MM.1S (cell line): ENCODE measurements around the gene FCHO2.

Experiments
- DNase-seq: peaks from one replicate; pipeline ENCODE4 v3.0.0-alpha.2; 2015
- H2AFZ ChIP-seq: fragments of 300-600 bp; sonication (generic); 2 replicates; pipeline ENCODE4 v1.6.0; 2016; ENCODE audit warnings: antibody characterized with exemption, low read length
- H3F3A ChIP-seq: fragments of 300-600 bp; sonication (generic); 2 replicates; pipeline ENCODE4 v1.6.1; 2016; ENCODE audit warnings: mild to moderate bottlenecking, antibody characterized with exemption, low read length, moderate library complexity, mixed read lengths; ENCODE audit not compliant: insufficient read depth
- H3K27ac ChIP-seq: fragments of 300-600 bp; sonication (generic); 2 replicates; pipeline ENCODE4 v1.5.1; 2016; ENCODE audit warnings: mild to moderate bottlenecking, low read length
- H3K27me3 ChIP-seq: fragments of 300-600 bp; sonication (generic); replicated peaks from 2 replicates; pipeline ENCODE4 v1.6.0; 2016; ENCODE audit warnings: low read length; ENCODE audit not compliant: insufficient read depth
- H3K36me3 ChIP-seq: fragments of 300-600 bp; sonication (generic); replicated peaks from 2 replicates; pipeline ENCODE4 v1.6.1; 2016; ENCODE audit warnings: mild to moderate bottlenecking, low read length, mixed read lengths; ENCODE audit not compliant: insufficient read depth
- H3K4me1 ChIP-seq: fragments of 300-600 bp; sonication (generic); 2 replicates; pipeline ENCODE4 v1.6.1; 2016; ENCODE audit warnings: low read length, mixed read lengths
- H3K4me2 ChIP-seq: fragments of 300-600 bp; sonication (generic); 2 replicates; pipeline ENCODE4 v1.6.0; 2016; ENCODE audit warnings: low read depth, low read length
- H3K4me3 ChIP-seq: fragments of 300-600 bp; sonication (generic); 2 replicates; pipeline ENCODE4 v1.5.1; 2016; ENCODE audit warnings: low read length, mixed read lengths
- H3K79me2 ChIP-seq: fragments of 300-600 bp; sonication (generic); 2 replicates; pipeline ENCODE4 v1.6.1; 2016; ENCODE audit warnings: mixed run types, low read length, mixed read lengths
- H3K9ac ChIP-seq: fragments of 300-600 bp; sonication (generic); 2 replicates; pipeline ENCODE4 v1.6.1; 2016; ENCODE audit warnings: low read length, mixed read lengths
- H3K9me2 ChIP-seq: fragments of 300-600 bp; sonication (generic); replicated peaks from 2 replicates; pipeline ENCODE4 v1.6.1; 2016; ENCODE audit warnings: mild to moderate bottlenecking, low read length, mixed read lengths; ENCODE audit not compliant: insufficient read depth
- H3K9me3 ChIP-seq: fragments of 300-600 bp; sonication (generic); replicated peaks from 2 replicates; pipeline ENCODE4 v1.6.1; 2016; ENCODE audit warnings: mild to moderate bottlenecking, low read length, mixed read lengths; ENCODE audit not compliant: insufficient read depth
- H4K20me1 ChIP-seq: fragments of 300-600 bp; sonication (generic); 2 replicates; pipeline ENCODE4 v1.6.1; 2016; ENCODE audit warnings: mild to moderate bottlenecking, low read length, moderate library complexity, mixed read lengths; ENCODE audit not compliant: insufficient read depth
- EZH2 ChIP-seq: fragments of 300-600 bp; sonication (generic); optimal IDR thresholded peaks from 2 replicates; pipeline ENCODE3; 2017; ENCODE audit warnings: low read depth, mild to moderate bottlenecking, antibody characterized with exemption, low read length, mixed read lengths
- EZH2phosphoT487 ChIP-seq: fragments of 300-600 bp; sonication (generic); IDR thresholded peaks from 2 replicates; pipeline ENCODE4 v1.6.1; 2018; ENCODE audit warnings: antibody characterized with exemption, low read length
- TF ChIP-seq, protein P1 (sequence below): fragments of 300-600 bp; sonication (generic); IDR thresholded peaks from 2 replicates; pipeline ENCODE4 v1.5.1; 2016; ENCODE audit warnings: antibody characterized with exemption, low read length, mixed read lengths

The FCHO2 gene

DNA sequence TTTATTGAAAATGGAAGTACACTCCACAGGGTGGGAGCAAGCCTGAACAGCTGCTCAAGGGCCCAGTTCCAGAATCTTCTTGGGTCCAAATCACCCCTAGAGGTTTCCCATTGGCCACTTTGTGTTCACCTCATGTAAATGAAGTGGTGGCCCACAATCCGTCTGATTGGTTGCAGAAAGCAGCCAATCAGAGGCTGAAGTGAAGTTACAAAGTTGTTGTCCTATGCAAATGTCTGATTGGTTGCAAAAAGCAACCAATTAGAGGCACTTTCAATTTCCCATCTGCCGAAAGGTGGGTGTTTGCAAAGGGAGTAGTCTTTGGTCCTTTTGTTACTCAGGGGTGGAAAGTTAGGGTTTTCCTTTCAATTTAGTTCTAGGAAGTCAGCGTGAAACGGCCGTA is 173.3 kb downstream of the FCHO2 start:
- TF ChIP-seq EZH2 (no peak), EZH2phosphoT487 (no peak)
- TF ChIP-seq, protein P1, sequence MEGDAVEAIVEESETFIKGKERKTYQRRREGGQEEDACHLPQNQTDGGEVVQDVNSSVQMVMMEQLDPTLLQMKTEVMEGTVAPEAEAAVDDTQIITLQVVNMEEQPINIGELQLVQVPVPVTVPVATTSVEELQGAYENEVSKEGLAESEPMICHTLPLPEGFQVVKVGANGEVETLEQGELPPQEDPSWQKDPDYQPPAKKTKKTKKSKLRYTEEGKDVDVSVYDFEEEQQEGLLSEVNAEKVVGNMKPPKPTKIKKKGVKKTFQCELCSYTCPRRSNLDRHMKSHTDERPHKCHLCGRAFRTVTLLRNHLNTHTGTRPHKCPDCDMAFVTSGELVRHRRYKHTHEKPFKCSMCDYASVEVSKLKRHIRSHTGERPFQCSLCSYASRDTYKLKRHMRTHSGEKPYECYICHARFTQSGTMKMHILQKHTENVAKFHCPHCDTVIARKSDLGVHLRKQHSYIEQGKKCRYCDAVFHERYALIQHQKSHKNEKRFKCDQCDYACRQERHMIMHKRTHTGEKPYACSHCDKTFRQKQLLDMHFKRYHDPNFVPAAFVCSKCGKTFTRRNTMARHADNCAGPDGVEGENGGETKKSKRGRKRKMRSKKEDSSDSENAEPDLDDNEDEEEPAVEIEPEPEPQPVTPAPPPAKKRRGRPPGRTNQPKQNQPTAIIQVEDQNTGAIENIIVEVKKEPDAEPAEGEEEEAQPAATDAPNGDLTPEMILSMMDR: no peak
- Histone ChIP-seq H3K27me3 (peaks cover 10% of the 10 kb centered on the region), H3K4me2 (no peak overlapping the region), H3F3A (no peaks in the 10 kb centered on the region), H3K9ac (no peak overlapping the region), H3K9me3 (no peaks in the 10 kb centered on the region), H4K20me1 (no peaks in the 10 kb centered on the region), H3K9me2 (no peaks in the 10 kb centered on the region), H3K27ac (no peak overlapping the region), H3K79me2 (no peaks in the 10 kb centered on the region), H3K36me3 (no peaks in the 10 kb centered on the region), H3K4me1 (no peaks in the 10 kb centered on the region), H2AFZ (no peak overlapping the region), H3K4me3 (no peak overlapping the region)
- DNase-seq: no peak

DNA sequence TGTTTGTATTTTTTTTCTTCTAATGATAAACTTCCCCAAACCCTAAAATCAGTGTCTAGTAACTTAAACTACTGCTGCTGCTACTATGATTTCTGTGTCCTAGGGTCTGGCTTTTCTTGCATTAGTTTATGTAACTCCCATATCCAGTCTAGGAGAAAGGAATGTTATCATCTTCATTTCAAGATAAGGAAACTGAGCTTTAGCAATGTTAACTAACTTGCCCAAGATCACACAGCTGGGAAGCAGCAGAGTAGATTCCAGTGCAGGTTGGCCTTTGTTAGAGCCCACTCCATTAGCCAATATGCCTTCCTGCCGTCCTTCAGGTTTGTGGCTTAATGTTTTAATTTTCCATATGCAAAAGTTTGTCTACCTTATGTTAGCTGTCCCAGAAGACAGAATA is 175.0 kb downstream of the FCHO2 start:
- TF ChIP-seq EZH2 (no peak), EZH2phosphoT487 (no peak)
- TF ChIP-seq, protein P1: no peak

DNA sequence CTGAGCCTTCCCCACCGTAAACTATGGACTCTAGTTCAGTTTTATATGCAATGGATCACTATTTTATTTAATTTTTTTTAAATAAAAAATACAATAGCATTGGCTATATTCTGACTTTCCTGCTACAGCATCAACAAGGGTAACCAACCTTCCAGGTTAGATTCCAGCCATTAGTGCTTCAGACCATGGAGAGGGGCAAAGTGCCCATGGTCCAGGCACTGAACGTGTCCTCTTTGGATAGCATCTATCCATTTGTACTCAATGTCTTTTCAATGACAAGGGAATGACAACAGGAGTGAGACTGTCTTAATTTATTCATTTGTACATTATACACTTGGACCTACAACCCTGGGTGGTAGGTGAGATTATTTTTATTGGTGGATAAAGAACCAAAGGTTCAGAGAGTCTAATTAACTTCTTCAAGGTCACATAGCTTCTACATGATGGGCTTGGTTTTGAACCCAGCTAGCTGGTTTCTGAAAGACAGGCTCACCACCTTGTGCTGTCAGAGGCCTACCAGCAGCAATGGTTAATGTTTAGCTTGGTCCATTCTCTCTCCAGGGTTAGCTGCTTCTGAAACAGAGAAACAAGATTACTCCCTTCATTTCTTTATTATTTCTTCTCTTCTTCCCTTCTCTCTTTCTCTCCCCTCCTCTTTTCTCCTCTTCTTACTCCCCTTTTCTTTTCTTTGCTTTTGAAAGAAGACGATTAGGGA is 176.0 kb downstream of the FCHO2 start:
- Histone ChIP-seq H4K20me1 (no peaks in the 10 kb centered on the region), H3K4me2 (no peak overlapping the region), H3K9me2 (no peaks in the 10 kb centered on the region), H2AFZ (no peak overlapping the region), H3K27me3 (no peaks in the 10 kb centered on the region), H3K36me3 (no peaks in the 10 kb centered on the region), H3K79me2 (no peaks in the 10 kb centered on the region), H3K4me3 (no peak overlapping the region), H3K4me1 (no peaks in the 10 kb centered on the region), H3F3A (no peaks in the 10 kb centered on the region), H3K27ac (no peak overlapping the region), H3K9ac (no peak overlapping the region), H3K9me3 (no peaks in the 10 kb centered on the region)
- TF ChIP-seq EZH2: no peak
- TF ChIP-seq EZH2phosphoT487: no peak
- TF ChIP-seq, protein P1: no peak
- no peak for DNase-seq

More for the DNA sequence above, 175.0 kb downstream of the FCHO2 start:
- Histone ChIP-seq H3K4me2 (no peak overlapping the region), H3K9me3 (no peaks in the 10 kb centered on the region), H3K9me2 (no peaks in the 10 kb centered on the region), H3K27me3 (no peaks in the 10 kb centered on the region), H2AFZ (no peak overlapping the region), H3K36me3 (no peaks in the 10 kb centered on the region), H3K9ac (no peak overlapping the region), H4K20me1 (no peaks in the 10 kb centered on the region), H3K79me2 (no peaks in the 10 kb centered on the region), H3K4me3 (no peak overlapping the region), H3K27ac (no peak overlapping the region), H3F3A (no peaks in the 10 kb centered on the region), H3K4me1 (no peaks in the 10 kb centered on the region)
- DNase-seq: no peak
